PFSK-1 (cell line): Measurements from ENCODE around the gene FBXL7.

Source experiments
- FOXP2 ChIP-seq: optimal IDR thresholded peaks from 2 replicates; pipeline ENCODE3; 2011; ENCODE audit warnings: borderline replicate concordance, control low read depth, inconsistent platforms; ENCODE audit not compliant: insufficient read depth; ENCODE audit errors: extremely low read length, extremely low read depth
- POLR2AphosphoS5 ChIP-seq: IDR thresholded peaks from 2 replicates; pipeline ENCODE4 v1.6.1; 2012; ENCODE audit warnings: low read depth, mild to moderate bottlenecking, control low read depth, low read length, moderate library complexity
- TAF1 ChIP-seq: IDR thresholded peaks from 2 replicates; pipeline ENCODE4 v1.6.1; 2012; ENCODE audit warnings: low read length, control low read depth, borderline replicate concordance; ENCODE audit not compliant: insufficient read depth
- TF ChIP-seq, protein P1 (sequence below), 2 experiments: IDR thresholded peaks; 2 replicates each; pipeline versions ENCODE4 v1.6.1 to v1.8.0; 2011 to 2012; ENCODE audit warnings: low read depth in 2 of 2, low read length in 2 of 2, control low read depth in 1 of 2, inconsistent platforms in 1 of 2, mild to moderate bottlenecking in 1 of 2, moderate library complexity in 1 of 2; ENCODE audit not compliant: insufficient read depth in 1 of 2

DNA sequence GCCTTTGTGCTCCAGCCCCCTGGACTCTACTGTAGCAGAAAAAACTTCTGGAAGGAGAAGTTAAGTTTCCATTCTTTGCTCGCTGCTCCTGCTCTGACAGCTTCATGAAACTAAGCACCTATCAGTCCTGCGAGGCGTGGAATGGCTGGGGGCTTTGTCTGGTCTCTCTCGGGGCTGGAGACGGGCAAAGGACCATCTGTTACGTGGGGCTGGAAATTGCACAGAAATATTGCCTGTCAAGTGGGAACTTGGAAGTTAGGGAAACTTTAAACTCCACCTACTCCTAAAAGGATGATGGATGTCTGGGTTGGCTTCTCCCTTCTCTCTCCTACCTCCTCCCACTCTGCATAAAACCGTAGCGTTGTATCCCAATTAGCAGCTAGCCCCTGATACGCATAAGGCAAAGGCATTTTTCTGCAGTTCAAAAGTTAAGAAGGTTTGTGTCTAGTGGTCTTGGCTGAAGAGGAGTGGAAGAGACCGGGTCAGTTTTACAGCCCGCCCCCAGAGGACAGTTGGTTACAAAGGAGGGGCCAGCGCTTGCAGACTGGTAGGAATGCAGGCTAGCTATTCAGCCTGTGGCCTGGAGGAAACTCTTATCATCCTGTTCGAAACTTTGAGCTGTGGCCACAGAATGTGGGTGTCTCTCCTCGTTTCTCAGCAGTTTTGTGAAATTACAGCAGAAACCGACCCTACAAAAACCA, 1.3 kb downstream of the FBXL7 start:
- TF ChIP-seq POLR2AphosphoS5 (no peak), FOXP2 (no peak), TAF1 (no peak)
- TF ChIP-seq, protein P1, sequence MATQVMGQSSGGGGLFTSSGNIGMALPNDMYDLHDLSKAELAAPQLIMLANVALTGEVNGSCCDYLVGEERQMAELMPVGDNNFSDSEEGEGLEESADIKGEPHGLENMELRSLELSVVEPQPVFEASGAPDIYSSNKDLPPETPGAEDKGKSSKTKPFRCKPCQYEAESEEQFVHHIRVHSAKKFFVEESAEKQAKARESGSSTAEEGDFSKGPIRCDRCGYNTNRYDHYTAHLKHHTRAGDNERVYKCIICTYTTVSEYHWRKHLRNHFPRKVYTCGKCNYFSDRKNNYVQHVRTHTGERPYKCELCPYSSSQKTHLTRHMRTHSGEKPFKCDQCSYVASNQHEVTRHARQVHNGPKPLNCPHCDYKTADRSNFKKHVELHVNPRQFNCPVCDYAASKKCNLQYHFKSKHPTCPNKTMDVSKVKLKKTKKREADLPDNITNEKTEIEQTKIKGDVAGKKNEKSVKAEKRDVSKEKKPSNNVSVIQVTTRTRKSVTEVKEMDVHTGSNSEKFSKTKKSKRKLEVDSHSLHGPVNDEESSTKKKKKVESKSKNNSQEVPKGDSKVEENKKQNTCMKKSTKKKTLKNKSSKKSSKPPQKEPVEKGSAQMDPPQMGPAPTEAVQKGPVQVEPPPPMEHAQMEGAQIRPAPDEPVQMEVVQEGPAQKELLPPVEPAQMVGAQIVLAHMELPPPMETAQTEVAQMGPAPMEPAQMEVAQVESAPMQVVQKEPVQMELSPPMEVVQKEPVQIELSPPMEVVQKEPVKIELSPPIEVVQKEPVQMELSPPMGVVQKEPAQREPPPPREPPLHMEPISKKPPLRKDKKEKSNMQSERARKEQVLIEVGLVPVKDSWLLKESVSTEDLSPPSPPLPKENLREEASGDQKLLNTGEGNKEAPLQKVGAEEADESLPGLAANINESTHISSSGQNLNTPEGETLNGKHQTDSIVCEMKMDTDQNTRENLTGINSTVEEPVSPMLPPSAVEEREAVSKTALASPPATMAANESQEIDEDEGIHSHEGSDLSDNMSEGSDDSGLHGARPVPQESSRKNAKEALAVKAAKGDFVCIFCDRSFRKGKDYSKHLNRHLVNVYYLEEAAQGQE (IDR thresholded peaks at IDR 0.05; ENCODE audit: insufficient read depth in 1 of 2, low read depth in 2 of 2, low read length in 2 of 2) = no peak
